PC-9 (cell line): ENCODE results near the gene GRAP2.

ENCODE experiments used
- CTCF ChIP-seq: fragments of 200-600 bp; sonication (generic); conservative IDR thresholded peaks from 2 replicates; pipeline ENCODE4 v1.6.1; 2017; ENCODE audit warnings: mixed run types, antibody characterized with exemption, mild to moderate bottlenecking, moderate library complexity
- EZH2 ChIP-seq: fragments of 200-600 bp; sonication (generic); IDR thresholded peaks from 2 replicates; pipeline ENCODE4 v1.8.0; 2017; ENCODE audit warnings: antibody characterized with exemption, low read depth

- TF ChIP-seq CTCF (no peak), EZH2 (no peak)
Observed at GRCh38 chr22:39915295-39915726, 14.4 kb downstream of the GRAP2 start.
